Stomach (tissue), 9 donors: ENCODE data around the gene TATDN3. TPM values are rescaled to one million over a fixed set of nuclear protein-coding genes. Genes with fewer than 3 reads are reported as not detected.

Source experiments
- DNase-seq, 2 donors: peaks; one replicate each; pipeline versions ENCODE4 v3.0.0 to v3.0.0-alpha.2; 2013 to 2019
- H3K27ac ChIP-seq, 5 donors: fragments of 200-600 bp in 4 of 5; sonication (generic) in 4 of 5; one replicate each; pipeline ENCODE4 v1.5.1; 2013 to 2019; ENCODE audit warnings: mild to moderate bottlenecking in 1 of 5, moderate library complexity in 1 of 5
- H3K27me3 ChIP-seq, 3 donors: fragments of 200-600 bp; sonication (generic); one replicate each; pipeline ENCODE4 v1.5.1; 2017 to 2019; ENCODE audit warnings: mixed run types in 1 of 3
- H3K36me3 ChIP-seq, 4 donors: fragments of 200-600 bp; sonication (generic); 1 replicate in 3 of 4; 2 replicates in 1 of 4; pipeline ENCODE4 v1.5.1; 2016 to 2019
- H3K4me1 ChIP-seq, 4 donors: fragments of 200-600 bp; sonication (generic); one replicate each; pipeline ENCODE4 v1.5.1; 2016 to 2019
- H3K4me3 ChIP-seq, 4 donors: fragments of 200-600 bp; sonication (generic) in 3 of 4; one replicate each; pipeline ENCODE4 v1.5.1; 2016 to 2019; ENCODE audit warnings: mild to moderate bottlenecking in 1 of 4
- H3K9me3 ChIP-seq, 4 donors: fragments of 200-600 bp; sonication (generic); one replicate each; pipeline ENCODE4 v1.5.1; 2016 to 2019
- CTCF ChIP-seq, 7 experiments: fragments of 450-650 bp in 4 of 7; fragments of 200-600 bp in 3 of 7; sonication (generic) in 3 of 7; IDR thresholded peaks; one replicate each; pipeline ENCODE4 v1.5.1; 2016 to 2019; ENCODE audit warnings: antibody characterized with exemption in 7 of 7, control low read depth in 2 of 7, mild to moderate bottlenecking in 1 of 7
- EP300 ChIP-seq: sonication (generic); formaldehyde crosslinking; IDR thresholded peaks from one replicate; pipeline ENCODE4 v1.6.1; 2017; ENCODE audit warnings: antibody characterized with exemption
- POLR2A ChIP-seq, 4 donors: fragments of 450-650 bp; IDR thresholded peaks; one replicate each; pipeline ENCODE4 v1.6.1; 2016; ENCODE audit warnings: antibody characterized with exemption in 4 of 4, control low read depth in 2 of 4, mild to moderate bottlenecking in 1 of 4, moderate library complexity in 1 of 4
- POLR2AphosphoS5 ChIP-seq, 3 donors: sonication (generic); formaldehyde crosslinking; IDR thresholded peaks; one replicate each; pipeline ENCODE4 v1.6.1; 2016; ENCODE audit warnings: antibody characterized with exemption in 3 of 3
- WGBS, 5 donors: extraction: QIAGEN DNeasy Blood & Tissue Kit in 3 of 5; methylation state at CpG; one replicate each; pipeline versions ENCODE4 v1.1.5 to v1.1.7; 2013 to 2018; 5-methylcytosine and 5-hydroxymethylcytosine counted together
- intact Hi-C: fragments of 100-400 bp; cut with DNase I; formaldehyde crosslinking; loops from one replicate; pipeline ENCODE4 v1.15.1; 2023; ENCODE audit warnings: low total_unique reads
- polyA plus RNA-seq, 3 donors: library from polyadenylated mRNA; stranded (reverse); fragments of 200-250 nt; gene quantifications; one replicate each; pipeline ENCODE4 v1.2.3, GENCODE V29; 2013
- total RNA-seq, 5 donors: library from RNA; depleted of rRNA; stranded (reverse); fragments of >200 nt; gene quantifications; one replicate each; pipeline versions ENCODE4 v1.1.0 to v1.2.3, GENCODE V29; 2014 to 2016
- donor health status: healthy with polysubstance abuse.
- donor health status: Bipolar disorder and iron deficiency.
- donor health status: healthy.

The TATDN3 gene
- total and polyA plus RNA-seq, 8 donors: 2.6 to 52.2 (median 10.2) TPM

- H3K27me3 ChIP-seq: no peaks in the 10 kb centered on the region
- peaks cover 0 to 48% (median 20%) of the 10 kb centered on the region in 4 donors for H3K4me1 ChIP-seq
- WGBS, 5 donors: 41 to 45% (median 42%) methylated on average over 4 of the region's 4 CpGs
- peak overlapping the region in 2 of 5 donors; percentile 48 to 77 for H3K27ac ChIP-seq
- DNase-seq: peak in 1 of 2 donors; percentile 79
- H3K4me3 ChIP-seq: no peak overlapping the region
- TF ChIP-seq CTCF (IDR thresholded peaks at IDR 0.05) (peak in 5 of 7 experiments; percentile 27 to 71 (median 46)), POLR2AphosphoS5 (IDR thresholded peaks at IDR 0.05) (peak in 1 of 3 donors; percentile 55), EP300 (no peak)
- no peaks in the 10 kb centered on the region for H3K9me3 ChIP-seq
- no peaks in the 10 kb centered on the region for H3K36me3 ChIP-seq
- intact Hi-C loops: no loop called here
These were observed 41.7 kb upstream of the TATDN3 start for GRCh38 chr1:212749821-212750535.

- Histone ChIP-seq H3K27ac (peak overlapping the region in 3 of 5 donors; percentile 29 to 79 (median 59)), H3K4me1 (peaks cover 0 to 50% (median 20%) of the 10 kb centered on the region in 4 donors), H3K27me3 (no peaks in the 10 kb centered on the region), H3K36me3 (peaks cover 0 to 13% (median 8%) of the 10 kb centered on the region in 4 donors), H3K4me3 (no peak overlapping the region), H3K9me3 (no peaks in the 10 kb centered on the region)
- DNase-seq: no peak
- 59 to 92% (median 86%) methylated on average over 3 of the region's 3 CpGs for WGBS, 5 donors
- intact Hi-C loops: no loop called here
- TF ChIP-seq POLR2AphosphoS5 (IDR thresholded peaks at IDR 0.05): no peak
- TF ChIP-seq CTCF (IDR thresholded peaks at IDR 0.05): no peak
- TF ChIP-seq POLR2A (IDR thresholded peaks at IDR 0.05): no peak
- TF ChIP-seq EP300: no peak
These were observed 39.3 kb upstream of the TATDN3 start for GRCh38 chr1:212752252-212752933.

GRCh38 chr1:212752934-212753497 is 38.7 kb upstream of the TATDN3 start:
- Histone ChIP-seq H3K9me3 (no peaks in the 10 kb centered on the region), H3K4me3 (peak overlapping the region in 2 of 4 donors; percentile 2), H3K36me3 (peaks cover 0 to 14% (median 11%) of the 10 kb centered on the region in 4 donors), H3K4me1 (peaks cover 0 to 50% (median 20%) of the 10 kb centered on the region in 4 donors), H3K27me3 (no peaks in the 10 kb centered on the region), H3K27ac (peak overlapping the region in 3 of 5 donors; percentile 29 to 79 (median 59))
- no peak for DNase-seq
- intact Hi-C loops: no loop called here
- TF ChIP-seq POLR2A (IDR thresholded peaks at IDR 0.05) (no peak), CTCF (IDR thresholded peaks at IDR 0.05) (no peak), EP300 (no peak), POLR2AphosphoS5 (IDR thresholded peaks at IDR 0.05) (no peak)
- 50 to 71% (median 64%) methylated on average over 3 of the region's 3 CpGs for WGBS, 5 donors

GRCh38 chr1:212753749-212754148 is 37.9 kb upstream of the TATDN3 start:
- no peak for DNase-seq
- peak overlapping the region in 1 of 5 donors; percentile 79 for H3K27ac ChIP-seq
- intact Hi-C loops: no loop called here

More at GRCh38 chr1:212753749-212754148, 37.9 kb upstream of the TATDN3 start:
- H3K4me3 ChIP-seq: no peak overlapping the region
- H3K36me3 ChIP-seq: peaks cover 0 to 14% (median 11%) of the 10 kb centered on the region in 4 donors
- no peaks in the 10 kb centered on the region for H3K9me3 ChIP-seq
- H3K27me3 ChIP-seq: no peaks in the 10 kb centered on the region
- H3K4me1 ChIP-seq: peaks cover 0 to 50% (median 20%) of the 10 kb centered on the region in 4 donors
- TF ChIP-seq CTCF (IDR thresholded peaks at IDR 0.05): no peak
- no peak for TF ChIP-seq EP300
